Transverse colon (tissue), 4 donors: ENCODE results near the gene PLOD2.

Source experiments
- CTCF ChIP-seq, 5 experiments: fragments of 200-600 bp in 3 of 5; fragments of 450-650 bp in 2 of 5; sonication (generic) in 3 of 5; IDR thresholded peaks; 1 replicate in 2 of 5; 2 replicates in 3 of 5; pipeline ENCODE4 v1.5.1; 2016 to 2017; ENCODE audit warnings: antibody characterized with exemption in 5 of 5, inconsistent platforms in 3 of 5, mild to moderate bottlenecking in 2 of 5, moderate library complexity in 1 of 5
- EP300 ChIP-seq: sonication (generic); formaldehyde crosslinking; IDR thresholded peaks from one replicate; pipeline ENCODE4 v1.6.1; 2017; ENCODE audit warnings: antibody characterized with exemption, low read depth
- POLR2A ChIP-seq: fragments of 450-650 bp; IDR thresholded peaks from one replicate; pipeline ENCODE4 v1.6.1; 2016; ENCODE audit warnings: antibody characterized with exemption, mild to moderate bottlenecking, moderate library complexity
- POLR2AphosphoS5 ChIP-seq, 3 donors: sonication (generic); formaldehyde crosslinking; IDR thresholded peaks; one replicate each; pipeline ENCODE4 v1.6.1; 2016; ENCODE audit warnings: antibody characterized with exemption in 3 of 3

GRCh38 chr3:146133441-146133840, 27.5 kb downstream of the PLOD2 start:
- TF ChIP-seq POLR2AphosphoS5 (IDR thresholded peaks at IDR 0.05) (no peak), EP300 (no peak), CTCF (IDR thresholded peaks at IDR 0.05) (no peak), POLR2A (no peak)
